Stimulated activated naive B cell treated with anti-CD40 and anti-IgM and Interleukin-4, amounts not matched to agents 10 μg/mL and 1 μg/mL and 100 μg/mL, for 72 hours (primary cell): ENCODE measurements around the gene KLF13.
"Not testable (repeated sequence)": the region's sequence is repeated elsewhere in the genome, so short reads cannot be mapped to it uniquely, and the experiment has no call there.

Experiments used
- ATAC-seq, 2 donors: fragments of 150-1000 bp; cut with Tn5 transposase; replicated peaks; 2 replicates each; pipeline ENCODE4 v1.10.0; 2021; ENCODE audit warnings: moderate library complexity in 1 of 2
- DNase-seq: peaks from one replicate; pipeline ENCODE4 v3.0.0; 2021
- H3K27ac Mint-ChIP-seq: one replicate; pipeline ENCODE4 v1.8.0; 2022; ENCODE audit warnings: mild to moderate bottlenecking, mixed read lengths
- H3K27me3 Mint-ChIP-seq, 2 donors: one replicate each; pipeline ENCODE4 v1.8.0; 2022; ENCODE audit warnings: mixed read lengths in 2 of 2
- H3K36me3 Mint-ChIP-seq, 2 donors: one replicate each; pipeline ENCODE4 v1.8.0; 2022; ENCODE audit warnings: mixed read lengths in 2 of 2, mild to moderate bottlenecking in 1 of 2
- H3K4me1 Mint-ChIP-seq, 2 donors: one replicate each; pipeline ENCODE4 v1.8.0; 2022; ENCODE audit warnings: mixed read lengths in 2 of 2, mild to moderate bottlenecking in 1 of 2
- H3K4me3 Mint-ChIP-seq, 2 donors: one replicate each; pipeline ENCODE4 v1.8.0; 2022; ENCODE audit warnings: mild to moderate bottlenecking in 2 of 2, mixed read lengths in 2 of 2, moderate library complexity in 1 of 2
- H3K9me3 Mint-ChIP-seq, 2 donors: one replicate each; pipeline ENCODE4 v1.8.0; 2022; ENCODE audit warnings: mixed read lengths in 2 of 2, mild to moderate bottlenecking in 1 of 2

Gene KLF13

GRCh38 chr15:31346367-31347066 lies 19.9 kb downstream of the KLF13 start:
- peak overlapping the region; percentile 95 for H3K27ac Mint-ChIP-seq
- peak overlapping the region; percentile 85 to 93 for H3K4me3 Mint-ChIP-seq
- H3K9me3 Mint-ChIP-seq = no peaks in the 10 kb centered on the region
- peaks cover 35 to 54% of the 10 kb centered on the region in 2 donors for H3K36me3 Mint-ChIP-seq
- ATAC-seq (peak; percentile 67 to 70), DNase-seq (peak; percentile 41)
- peaks cover 86 to 100% of the 10 kb centered on the region in 2 donors for H3K4me1 Mint-ChIP-seq
- no peaks in the 10 kb centered on the region for H3K27me3 Mint-ChIP-seq

GRCh38 chr15:31347067-31347975 lies 20.7 kb downstream of the KLF13 start:
- no peaks in the 10 kb centered on the region for H3K27me3 Mint-ChIP-seq
- no peak for DNase-seq
- ATAC-seq = peak; percentile 49 to 65

GRCh38 chr15:31347981-31348803 lies 21.6 kb downstream of the KLF13 start:
- Mint-ChIP-seq H3K36me3 (peaks cover 32 to 47% of the 10 kb centered on the region in 2 donors), H3K4me1 (peaks cover 86 to 100% of the 10 kb centered on the region in 2 donors), H3K27ac (peak overlapping the region; percentile 95), H3K27me3 (no peaks in the 10 kb centered on the region), H3K4me3 (peak overlapping the region in 1 of 2 donors; percentile 35), H3K9me3 (no peaks in the 10 kb centered on the region)
- ATAC-seq (no peak), DNase-seq (no peak)

More at GRCh38 chr15:31347067-31347975, 20.7 kb downstream of the KLF13 start:
- no peaks in the 10 kb centered on the region for H3K9me3 Mint-ChIP-seq
- peaks cover 85 to 100% of the 10 kb centered on the region in 2 donors for H3K4me1 Mint-ChIP-seq
- peak overlapping the region; percentile 85 to 93 for H3K4me3 Mint-ChIP-seq
- H3K36me3 Mint-ChIP-seq = peaks cover 38 to 52% of the 10 kb centered on the region in 2 donors
- peak overlapping the region; percentile 95 for H3K27ac Mint-ChIP-seq

GRCh38 chr15:31349233-31350141 lies 22.9 kb downstream of the KLF13 start:
- Mint-ChIP-seq H3K27ac (peak overlapping the region; percentile 88), H3K9me3 (no peaks in the 10 kb centered on the region), H3K36me3 (peaks cover 36 to 46% of the 10 kb centered on the region in 2 donors), H3K4me3 (peak overlapping the region; percentile 6 to 41), H3K27me3 (no peaks in the 10 kb centered on the region), H3K4me1 (peaks cover 84 to 100% of the 10 kb centered on the region in 2 donors)
- DNase-seq (no peak), ATAC-seq (no peak)

- H3K36me3 Mint-ChIP-seq = peaks cover 46 to 59% of the 10 kb centered on the region in 2 donors
These were observed 24.1 kb downstream of the KLF13 start for GRCh38 chr15:31350771-31351170.

GRCh38 chr15:31352339-31352751 lies 25.7 kb downstream of the KLF13 start:
- no peak for DNase-seq
- no peak for ATAC-seq

More at GRCh38 chr15:31350771-31351170, 24.1 kb downstream of the KLF13 start:
- H3K4me3 Mint-ChIP-seq = peak overlapping the region in 1 of 2 donors; percentile 45
- ATAC-seq = no peak
- no peaks in the 10 kb centered on the region for H3K9me3 Mint-ChIP-seq
- no peaks in the 10 kb centered on the region for H3K27me3 Mint-ChIP-seq
- peak overlapping the region; percentile 82 for H3K27ac Mint-ChIP-seq
- no peak for DNase-seq
- H3K4me1 Mint-ChIP-seq = peaks cover 81 to 100% of the 10 kb centered on the region in 2 donors

GRCh38 chr15:31352911-31353811 lies 26.5 kb downstream of the KLF13 start:
- peaks cover 44 to 62% of the 10 kb centered on the region in 2 donors for H3K36me3 Mint-ChIP-seq
- H3K27me3 Mint-ChIP-seq = no peaks in the 10 kb centered on the region
- ATAC-seq (peak; percentile 77 to 84), DNase-seq (peak; percentile 71)
- H3K27ac Mint-ChIP-seq = peak overlapping the region; percentile 95
- peak overlapping the region; percentile 83 to 84 for H3K4me3 Mint-ChIP-seq
- H3K4me1 Mint-ChIP-seq = peaks cover 79 to 100% of the 10 kb centered on the region in 2 donors
- no peaks in the 10 kb centered on the region for H3K9me3 Mint-ChIP-seq

More at GRCh38 chr15:31352339-31352751, 25.7 kb downstream of the KLF13 start:
- Mint-ChIP-seq H3K9me3 (no peaks in the 10 kb centered on the region), H3K27me3 (no peaks in the 10 kb centered on the region), H3K4me3 (peak overlapping the region; percentile 83 to 84), H3K36me3 (peaks cover 52 to 67% of the 10 kb centered on the region in 2 donors), H3K27ac (peak overlapping the region; percentile 95), H3K4me1 (peaks cover 80 to 100% of the 10 kb centered on the region in 2 donors)

- Mint-ChIP-seq H3K4me3 (peak overlapping the region in 1 of 2 donors; percentile 84), H3K9me3 (no peaks in the 10 kb centered on the region), H3K4me1 (peaks cover 81 to 100% of the 10 kb centered on the region in 2 donors), H3K36me3 (peaks cover 48 to 63% of the 10 kb centered on the region in 2 donors), H3K27me3 (no peaks in the 10 kb centered on the region), H3K27ac (peak overlapping the region; percentile 95)
- ATAC-seq (peak; percentile 7 to 17), DNase-seq (no peak)
These were observed 27.3 kb downstream of the KLF13 start for GRCh38 chr15:31353931-31354330.

GRCh38 chr15:31356097-31356496 lies 29.5 kb downstream of the KLF13 start:
- not testable (repeated sequence) for DNase-seq, ATAC-seq, H3K27me3 Mint-ChIP-seq, H3K9me3 Mint-ChIP-seq
- H3K27ac Mint-ChIP-seq = peak overlapping the region; percentile 47
- peaks cover 39 to 52% of the 10 kb centered on the region in 2 donors for H3K36me3 Mint-ChIP-seq
- peak overlapping the region; percentile 41 to 67 for H3K4me3 Mint-ChIP-seq
- peaks cover 74 to 100% of the 10 kb centered on the region in 2 donors for H3K4me1 Mint-ChIP-seq

GRCh38 chr15:31357148-31357547 lies 30.5 kb downstream of the KLF13 start:
- peaks cover 74 to 100% of the 10 kb centered on the region in 2 donors for H3K4me1 Mint-ChIP-seq
- ATAC-seq (no peak), DNase-seq (no peak)
- no peaks in the 10 kb centered on the region for H3K27me3 Mint-ChIP-seq
- H3K36me3 Mint-ChIP-seq = peaks cover 35 to 47% of the 10 kb centered on the region in 2 donors
- peak overlapping the region; percentile 67 to 75 for H3K4me3 Mint-ChIP-seq
- H3K9me3 Mint-ChIP-seq = no peaks in the 10 kb centered on the region
- peak overlapping the region; percentile 47 for H3K27ac Mint-ChIP-seq

GRCh38 chr15:31358163-31358562 lies 31.5 kb downstream of the KLF13 start:
- Mint-ChIP-seq H3K9me3 (no peaks in the 10 kb centered on the region), H3K27me3 (no peaks in the 10 kb centered on the region), H3K36me3 (peaks cover 35 to 54% of the 10 kb centered on the region in 2 donors), H3K27ac (peak overlapping the region; percentile 71), H3K4me1 (peaks cover 74 to 100% of the 10 kb centered on the region in 2 donors), H3K4me3 (peak overlapping the region; percentile 39 to 70)
- DNase-seq (no peak), ATAC-seq (no peak)
